ENCODE measurements around the gene LANCL2.
"Not testable (repeated sequence)": the region's sequence is repeated elsewhere in the genome, so short reads cannot be mapped to it uniquely, and the experiment has no call there.

Gene LANCL2, protein sequence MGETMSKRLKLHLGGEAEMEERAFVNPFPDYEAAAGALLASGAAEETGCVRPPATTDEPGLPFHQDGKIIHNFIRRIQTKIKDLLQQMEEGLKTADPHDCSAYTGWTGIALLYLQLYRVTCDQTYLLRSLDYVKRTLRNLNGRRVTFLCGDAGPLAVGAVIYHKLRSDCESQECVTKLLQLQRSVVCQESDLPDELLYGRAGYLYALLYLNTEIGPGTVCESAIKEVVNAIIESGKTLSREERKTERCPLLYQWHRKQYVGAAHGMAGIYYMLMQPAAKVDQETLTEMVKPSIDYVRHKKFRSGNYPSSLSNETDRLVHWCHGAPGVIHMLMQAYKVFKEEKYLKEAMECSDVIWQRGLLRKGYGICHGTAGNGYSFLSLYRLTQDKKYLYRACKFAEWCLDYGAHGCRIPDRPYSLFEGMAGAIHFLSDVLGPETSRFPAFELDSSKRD
- total RNA-seq: 12.8 to 13.6 reads per million in 2 donors

DNA sequence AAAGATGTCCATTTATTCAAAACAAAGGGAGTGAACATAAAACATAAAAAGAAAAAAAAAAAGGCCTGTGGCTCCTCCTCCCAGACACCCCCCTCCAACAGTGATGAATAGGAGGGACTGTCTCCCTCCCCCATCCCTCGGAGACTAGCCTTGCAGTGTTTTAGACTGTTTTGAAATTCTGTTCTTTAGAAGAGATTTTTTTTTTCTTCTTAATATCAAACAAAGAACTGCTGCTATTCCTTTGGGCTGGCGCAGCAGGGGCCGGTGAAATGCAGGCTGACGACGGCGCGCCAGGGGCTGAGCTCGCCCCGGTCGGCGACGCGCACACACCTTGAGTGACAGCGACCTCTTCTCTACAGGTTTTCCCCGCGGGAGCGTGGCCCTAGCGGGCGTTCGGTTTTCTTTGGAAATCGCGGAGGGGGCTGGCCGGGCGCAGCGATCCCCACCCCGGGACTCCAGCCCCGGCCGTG, at the start of gene LANCL2:
LANCL2 (plus strand) TSS at position 133 of the 470 bp plus-strand sequence. CDS start 689 bp downstream, outside the sequence.
- no peak for DNase-seq

DNA sequence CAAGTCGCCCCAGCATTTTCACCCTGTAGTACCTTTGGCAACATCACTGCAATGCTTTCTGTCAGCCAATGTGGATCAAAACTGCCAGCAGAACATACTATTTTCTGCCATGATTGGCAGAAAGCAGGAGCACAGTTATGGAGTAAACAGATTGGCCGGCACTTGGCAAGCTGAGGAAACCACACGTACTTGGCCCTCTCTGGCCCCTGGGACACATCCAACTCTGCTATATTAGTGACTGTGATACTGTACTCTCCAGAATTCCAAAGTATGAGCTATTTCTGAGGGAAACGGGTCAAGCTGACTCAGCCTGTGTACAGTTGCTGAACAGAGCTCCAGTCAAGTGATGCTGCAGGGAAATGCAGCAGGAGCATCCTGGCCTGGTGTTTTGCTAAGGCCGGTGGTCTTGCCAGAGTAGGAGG, 39.8 kb upstream of the LANCL2 start:
- no peak for DNase-seq

DNA sequence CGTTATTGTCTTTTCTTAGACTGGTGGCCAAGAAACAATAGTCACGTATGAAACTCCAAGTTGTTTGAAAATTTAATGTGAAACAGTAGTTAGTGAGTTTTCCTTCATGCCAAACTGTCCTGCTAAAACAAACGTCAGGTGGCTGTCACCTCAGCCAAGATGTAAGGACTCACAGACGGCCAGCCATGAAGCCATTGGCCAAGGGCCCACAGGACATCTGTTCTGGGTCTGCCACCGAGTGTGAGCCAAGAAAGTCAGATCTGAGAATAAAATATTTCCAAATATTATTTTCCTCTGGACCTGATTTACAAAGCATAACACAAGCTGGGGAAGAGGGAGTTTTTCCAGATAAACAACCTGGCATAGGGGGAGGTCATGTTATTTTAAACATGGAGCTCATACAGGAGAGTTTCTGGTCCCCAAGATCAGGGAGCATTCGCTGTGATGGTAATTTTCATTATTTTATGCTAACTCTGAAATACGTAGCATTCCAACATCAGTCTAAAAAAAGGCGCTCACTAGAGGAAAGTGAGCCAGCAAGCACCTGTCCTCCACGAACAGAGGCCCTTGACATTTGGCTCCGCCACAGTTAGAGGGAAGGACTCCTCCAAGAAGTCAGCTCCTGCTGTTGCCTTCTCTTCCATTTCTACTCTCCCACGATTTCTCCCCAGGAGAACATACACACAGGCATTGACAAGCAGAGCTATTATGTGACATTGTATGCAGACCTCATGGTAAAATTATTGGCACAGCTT, 38.9 kb upstream of the LANCL2 start:
- DNase-seq: no peak

DNA sequence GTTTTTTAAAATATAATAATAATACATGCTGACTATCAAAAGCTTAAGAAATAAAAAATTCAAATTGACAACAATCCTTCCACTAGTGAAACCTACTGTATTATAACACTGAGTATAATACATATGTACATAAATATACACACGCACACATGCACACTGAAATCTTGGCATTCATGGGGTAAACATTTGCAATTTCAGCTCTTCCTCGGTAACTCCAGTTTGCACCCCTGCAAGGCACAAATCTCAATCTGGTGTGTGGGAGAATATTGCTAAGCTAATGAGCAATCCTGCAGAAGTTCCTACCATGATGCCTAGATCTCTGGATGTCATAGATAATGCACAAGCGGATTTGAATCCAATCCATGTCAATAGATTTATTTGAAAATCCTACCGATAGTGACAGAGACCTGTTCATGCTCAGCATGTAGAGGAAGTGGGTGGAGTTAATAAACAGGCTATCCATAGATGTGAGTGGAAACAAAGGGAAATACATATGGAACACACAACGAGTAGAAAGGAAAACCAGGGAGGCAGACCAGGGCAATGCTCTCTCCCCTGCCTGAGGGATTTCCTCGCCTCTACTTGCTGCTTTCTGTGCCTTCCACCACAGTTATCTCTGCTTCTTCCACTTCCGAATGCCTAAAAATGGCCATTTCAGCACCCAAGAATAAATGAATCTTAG, 38.1 kb upstream of the LANCL2 start:
- no peak for DNase-seq

DNA sequence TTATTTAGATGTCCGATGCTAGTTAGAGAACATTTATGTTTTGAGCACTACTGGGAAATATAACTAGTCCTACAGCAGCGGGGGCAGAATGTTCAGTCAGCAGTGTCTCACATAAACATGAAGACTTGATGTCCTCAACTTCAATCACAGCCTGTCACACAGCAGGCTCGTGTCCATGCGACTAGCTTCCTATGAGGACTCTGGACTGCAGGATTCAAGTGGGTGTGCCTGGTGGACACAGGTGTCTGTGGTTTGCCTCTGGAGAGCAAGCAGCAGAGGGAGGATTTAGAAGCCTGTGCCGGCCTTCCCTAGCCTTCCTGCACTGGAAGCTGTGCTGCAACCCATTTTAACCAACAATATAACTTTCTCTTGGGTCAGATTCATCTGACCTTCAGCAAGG, 30.0 kb upstream of the LANCL2 start:
- no peak for DNase-seq

DNA sequence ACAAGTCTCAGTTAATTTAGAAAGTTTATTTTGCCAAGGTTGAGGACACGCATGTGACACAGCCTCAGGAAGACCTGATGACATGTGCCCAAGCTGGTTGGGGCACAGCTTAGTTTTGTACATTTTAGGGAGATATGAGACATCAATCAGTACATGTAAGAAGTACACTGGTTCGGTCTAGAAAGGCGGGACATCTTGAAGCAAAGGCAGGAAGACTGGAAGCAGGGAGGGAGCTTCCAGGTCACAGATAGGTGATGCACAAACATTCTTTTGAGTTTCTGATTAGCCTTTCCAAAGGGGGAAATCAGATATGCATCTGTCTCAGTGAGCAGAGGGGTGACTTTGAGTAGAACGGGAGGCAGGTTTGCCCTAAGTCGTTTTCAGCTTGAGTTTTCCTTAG, 29.4 kb upstream of the LANCL2 start:
- no peak for DNase-seq

DNA sequence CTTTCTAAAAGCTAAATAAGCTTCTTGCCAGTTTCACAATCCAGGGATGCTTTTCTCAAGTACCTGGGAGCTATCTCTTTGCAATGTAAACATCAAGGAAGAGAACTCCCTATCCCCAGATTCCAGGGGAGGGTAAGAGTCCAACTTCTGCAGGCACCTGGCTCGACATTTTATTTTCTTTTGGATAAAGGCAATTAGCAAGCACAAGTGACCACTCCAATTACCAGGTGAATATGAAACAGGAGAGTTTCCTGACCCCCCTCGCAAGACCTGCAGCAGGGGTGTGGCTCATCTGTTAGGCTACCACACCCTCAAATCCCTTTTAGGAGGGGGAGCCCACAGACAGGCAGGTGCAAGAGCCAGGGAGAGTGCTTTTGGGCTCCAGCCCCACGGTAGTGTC, 28.6 kb upstream of the LANCL2 start:
- DNase-seq: no peak

DNA sequence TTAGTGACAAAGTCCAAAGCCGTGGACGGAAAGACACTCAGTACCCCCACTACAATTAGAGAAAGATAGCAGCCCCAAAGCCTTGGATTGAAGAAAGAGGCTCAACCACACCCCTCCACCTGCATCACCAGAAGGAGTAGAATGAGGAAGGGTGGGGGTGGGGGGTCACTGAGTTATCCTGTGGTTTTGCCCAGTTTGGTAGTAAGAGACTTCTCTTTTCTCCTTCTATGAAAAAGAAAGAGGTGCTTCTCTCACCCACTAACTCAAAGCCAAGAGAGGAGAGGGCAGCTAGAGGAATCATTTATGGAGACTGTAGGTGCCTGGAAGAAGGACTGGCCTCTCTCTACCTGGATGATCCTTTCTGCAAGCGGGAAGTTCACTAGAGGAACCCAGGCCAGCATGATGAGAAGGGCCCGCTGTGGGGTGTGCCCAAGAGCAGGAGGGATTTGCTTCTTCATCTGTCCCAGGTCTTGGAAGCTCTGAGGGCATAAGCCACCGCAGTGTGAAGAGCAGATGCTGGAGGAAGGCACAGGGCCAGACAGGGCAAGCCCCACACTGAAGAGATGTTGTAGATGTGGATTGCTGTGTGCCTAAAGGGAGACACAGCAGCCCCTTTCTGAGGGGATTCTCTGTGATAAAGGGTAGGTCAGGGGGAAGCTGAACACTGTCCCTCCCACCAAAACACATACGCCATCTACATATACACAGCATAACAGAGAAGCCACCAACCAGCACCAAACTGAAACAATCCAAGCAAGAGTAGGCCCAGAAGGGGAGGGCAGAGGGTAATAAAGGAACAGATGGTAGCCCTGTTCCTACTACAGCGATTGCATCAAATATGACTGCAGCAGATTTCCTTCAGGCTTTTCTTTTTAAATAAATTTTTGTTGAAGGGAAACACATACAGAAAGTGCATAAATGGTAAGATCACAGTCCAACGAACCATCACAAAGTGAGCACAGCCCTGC, 25.8 kb upstream of the LANCL2 start:
- DNase-seq: no peak

DNA sequence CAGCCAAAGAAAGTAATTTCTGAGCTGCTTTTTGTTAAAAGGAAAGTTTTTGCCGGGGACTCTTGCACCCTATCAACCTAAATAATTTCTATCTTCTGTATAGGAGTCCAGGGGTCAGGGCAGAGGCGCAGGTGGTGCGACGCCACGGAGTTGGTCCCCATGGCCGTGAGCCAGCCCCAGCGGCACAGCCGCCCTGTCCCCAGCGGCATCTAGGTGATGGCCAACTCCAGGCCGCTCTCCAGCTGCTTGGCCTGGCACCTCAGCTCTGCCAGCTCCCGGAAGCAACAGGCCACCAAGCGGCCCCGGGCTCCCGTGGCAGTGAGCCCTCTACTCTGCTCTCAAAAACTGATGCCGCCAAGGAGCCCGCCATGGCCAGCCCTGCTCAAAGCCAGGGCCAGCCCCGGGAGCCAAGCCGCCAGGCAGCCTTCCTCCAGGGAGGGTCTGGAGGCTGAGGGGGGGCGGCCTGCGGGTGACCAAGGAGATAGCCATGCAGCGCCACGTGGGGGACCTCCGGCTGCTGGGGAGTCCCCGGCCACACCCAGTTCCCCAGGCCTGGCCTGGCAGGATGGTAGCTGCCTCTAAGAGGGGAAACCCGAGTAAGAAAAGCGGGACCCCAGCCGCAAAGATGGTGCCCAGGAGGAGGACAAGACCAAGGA, 22.8 kb upstream of the LANCL2 start:
- no peak for DNase-seq

DNA sequence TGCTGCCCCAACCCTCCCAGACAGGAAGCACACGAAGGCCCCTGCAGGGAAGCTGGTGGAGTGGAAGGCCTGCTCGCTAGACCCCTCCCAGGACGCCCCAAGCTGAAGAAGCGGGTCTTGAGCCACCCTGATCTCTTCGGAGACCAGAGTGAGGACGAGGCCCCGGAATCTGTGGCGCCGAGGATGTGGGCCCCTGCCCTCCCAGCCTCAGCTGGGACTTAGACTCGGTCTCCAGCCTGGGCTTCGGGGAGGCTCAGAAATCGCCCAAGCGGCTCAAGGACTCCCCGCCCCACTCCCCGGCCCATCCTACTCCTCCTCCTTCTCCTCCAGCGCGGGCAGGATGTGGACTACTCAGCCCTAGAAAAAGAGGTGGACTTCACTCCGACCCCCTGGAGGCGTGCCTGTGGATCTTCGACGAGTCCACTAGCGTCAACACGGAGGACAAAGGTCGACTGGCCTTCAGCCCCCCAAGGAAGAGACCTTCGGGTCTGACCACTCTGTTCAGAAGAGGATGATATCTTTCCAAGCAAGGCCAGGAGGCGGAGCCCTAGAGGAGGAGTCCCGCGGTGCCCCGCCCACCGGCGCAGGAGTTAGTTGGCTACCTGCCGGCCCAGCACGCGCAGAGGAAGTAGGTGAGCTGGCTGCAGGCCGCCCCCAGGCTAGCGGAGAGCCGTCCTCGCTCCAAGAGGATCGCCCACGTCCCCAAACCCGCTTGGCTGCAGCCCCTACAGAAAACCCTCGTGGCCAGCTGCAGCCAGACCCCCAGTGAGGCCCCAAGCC, 21.9 kb upstream of the LANCL2 start:
- no peak for DNase-seq

DNA sequence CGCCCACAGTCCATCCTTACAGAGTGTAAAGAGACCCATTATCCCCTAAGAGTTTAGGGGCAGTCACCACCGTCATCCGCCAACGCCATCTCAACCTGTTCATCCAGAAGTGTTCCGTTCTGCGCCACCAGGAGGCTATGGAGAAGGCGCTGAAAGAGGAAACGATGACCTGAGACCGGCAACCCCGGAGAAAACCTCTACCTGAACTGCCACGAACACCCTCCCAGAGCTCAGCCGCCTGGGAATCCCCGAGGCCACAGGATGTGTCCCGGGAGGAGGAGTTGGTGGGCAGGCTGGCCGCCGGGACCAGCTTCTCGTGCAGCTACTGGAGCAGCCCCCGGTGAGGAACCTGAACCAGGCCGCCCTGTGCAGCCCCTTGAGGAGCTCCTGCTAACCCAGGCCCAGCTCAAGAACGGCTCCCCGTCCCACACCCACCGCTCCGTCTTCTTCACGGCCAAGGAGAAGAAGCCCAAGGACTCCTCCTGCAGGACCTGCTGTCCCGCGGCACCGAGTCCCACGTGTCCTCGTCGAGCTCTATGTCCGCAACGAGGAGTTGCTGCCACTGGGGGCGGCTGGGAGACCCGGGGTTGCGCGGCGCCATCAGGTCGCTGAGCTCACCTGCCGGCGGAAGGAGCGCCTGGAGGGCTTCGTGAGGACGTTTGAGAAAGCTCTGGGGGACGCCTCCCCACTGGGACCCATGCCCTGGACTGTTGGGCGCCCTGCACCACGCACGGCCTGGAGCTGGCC, 21.1 kb upstream of the LANCL2 start:
- no peak for DNase-seq

DNA sequence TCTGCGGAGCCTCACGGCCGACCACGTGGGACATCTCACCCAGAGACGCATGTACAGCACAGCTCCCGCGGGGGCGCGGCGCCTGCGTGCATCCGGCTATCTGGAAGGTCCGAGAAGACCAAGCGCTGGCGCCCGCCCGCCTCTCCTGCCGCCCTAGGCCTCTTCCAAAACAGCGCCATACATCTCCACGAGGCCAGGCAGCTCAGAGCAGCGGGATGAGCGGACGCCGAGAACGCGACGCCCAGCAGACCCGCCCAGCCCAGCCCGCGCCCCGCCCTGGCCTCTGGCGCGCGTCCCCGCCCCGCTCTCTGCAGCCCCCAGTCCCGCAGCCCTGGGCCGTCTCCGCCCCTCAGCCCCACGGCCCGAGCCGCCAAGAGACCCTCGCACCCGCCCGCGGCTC, 20.3 kb upstream of the LANCL2 start:
- no peak for DNase-seq

DNA sequence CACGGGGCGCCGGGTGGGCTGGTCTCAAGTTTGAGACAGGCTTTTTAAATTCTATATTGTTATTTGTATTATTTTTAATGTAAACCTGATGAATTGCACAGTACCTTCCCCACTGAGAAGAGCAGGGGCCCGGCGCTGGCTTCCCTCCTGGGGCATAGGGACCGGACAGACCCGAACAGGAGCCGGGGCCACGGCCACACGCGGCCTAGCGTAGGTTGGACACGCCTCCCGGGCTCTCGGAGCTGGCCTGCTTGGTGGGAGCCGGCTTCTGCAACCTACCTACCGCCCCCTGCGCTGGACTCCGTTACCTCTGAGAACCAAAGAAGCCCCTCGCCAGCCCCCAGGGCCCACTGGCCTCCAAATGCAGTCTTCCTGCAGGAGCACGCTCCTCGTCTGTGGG, 19.8 kb upstream of the LANCL2 start:
- DNase-seq: no peak

DNA sequence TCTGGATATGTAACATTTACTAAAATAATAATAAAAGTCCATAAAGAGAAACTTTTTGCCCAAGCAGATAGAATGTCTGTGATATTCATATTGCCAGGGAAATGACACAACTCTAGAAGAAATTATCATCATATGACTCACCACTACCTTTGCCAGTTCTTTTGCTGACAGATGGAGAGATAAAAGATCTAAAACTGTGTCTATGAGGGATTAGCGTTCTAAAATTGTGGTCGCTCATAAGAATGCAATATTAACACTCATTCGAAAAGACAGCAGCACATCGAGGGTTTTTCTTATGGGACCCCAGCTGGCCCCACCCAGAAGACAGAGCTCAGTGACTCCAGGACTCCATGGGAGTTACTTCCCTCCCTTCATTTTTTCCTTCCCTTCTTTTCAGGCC, 16.6 kb upstream of the LANCL2 start:
- DNase-seq: no peak

DNA sequence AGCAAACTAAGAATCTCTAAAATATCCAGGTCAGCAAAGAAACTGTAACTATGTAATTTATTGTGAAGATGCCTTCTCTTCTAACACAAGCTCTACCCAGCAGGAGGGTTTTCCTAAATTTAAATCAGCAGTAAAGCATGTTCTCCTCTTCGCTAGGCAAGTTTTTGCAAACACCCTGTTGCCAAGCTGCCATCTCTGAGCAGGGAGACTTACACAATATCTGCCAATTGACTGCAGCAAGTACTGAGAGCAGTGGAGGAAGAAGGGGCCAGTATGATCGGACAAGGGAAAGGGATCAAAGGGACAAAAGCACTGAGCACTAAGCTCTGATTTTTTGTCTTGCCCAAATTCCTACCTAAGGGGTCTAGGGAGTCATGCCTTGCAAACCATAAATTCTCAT, 16.0 kb upstream of the LANCL2 start:
- no peak for DNase-seq

DNA sequence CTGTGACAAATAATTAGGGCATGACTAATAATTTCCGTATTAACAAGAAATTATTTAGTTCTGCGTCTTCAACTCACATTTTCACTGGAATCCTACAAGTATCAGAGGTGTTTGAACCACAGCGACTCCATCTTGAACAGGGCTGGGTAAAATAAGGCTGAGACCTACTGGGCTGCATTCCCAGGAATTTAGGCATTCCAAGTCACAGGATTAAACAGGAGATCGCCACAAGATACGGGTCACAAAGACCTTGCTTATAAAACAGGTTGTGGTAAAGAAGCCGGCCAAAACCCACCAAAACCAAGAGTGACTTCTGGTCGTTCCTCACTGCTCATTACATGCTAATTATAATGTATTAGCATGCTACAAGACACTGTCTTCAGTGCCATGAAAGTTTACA, 14.9 kb upstream of the LANCL2 start:
- no peak for DNase-seq

DNA sequence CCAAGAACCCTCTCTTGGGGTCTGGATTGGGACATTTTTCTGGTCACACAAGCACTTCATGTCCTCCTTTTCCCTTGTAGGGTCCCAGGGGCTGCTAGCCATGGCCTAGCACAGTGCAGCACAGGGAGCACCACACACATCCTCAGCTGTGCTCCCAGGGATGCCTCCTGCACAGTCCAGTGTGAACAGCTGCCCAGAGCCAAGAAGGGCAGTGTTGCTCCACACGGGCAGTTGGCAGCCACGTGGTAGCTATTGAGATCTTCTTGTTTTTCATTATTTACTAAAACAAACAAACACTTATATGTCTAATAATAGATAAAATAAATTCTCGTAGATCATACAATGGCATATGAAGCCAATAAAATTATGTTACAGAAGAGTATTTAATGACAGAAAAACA, 13.9 kb upstream of the LANCL2 start:
- DNase-seq: no peak

DNA sequence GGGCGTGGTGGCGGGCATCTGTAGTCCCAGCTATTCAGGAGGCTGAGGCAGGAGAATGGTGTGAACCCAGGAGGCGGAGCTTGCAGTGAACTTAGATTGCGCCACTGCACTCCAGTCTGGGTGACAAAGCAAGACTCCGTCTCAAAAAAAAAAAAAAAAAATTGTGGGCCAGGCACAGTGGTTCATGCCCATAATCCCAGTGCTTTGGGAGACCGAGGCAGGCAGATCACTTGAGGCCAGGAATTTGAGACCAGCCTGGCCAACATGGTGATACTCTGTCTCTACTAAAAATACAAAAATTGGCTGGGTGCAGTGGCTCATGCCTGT, 12.2 kb upstream of the LANCL2 start:
- DNase-seq: not testable (repeated sequence)

DNA sequence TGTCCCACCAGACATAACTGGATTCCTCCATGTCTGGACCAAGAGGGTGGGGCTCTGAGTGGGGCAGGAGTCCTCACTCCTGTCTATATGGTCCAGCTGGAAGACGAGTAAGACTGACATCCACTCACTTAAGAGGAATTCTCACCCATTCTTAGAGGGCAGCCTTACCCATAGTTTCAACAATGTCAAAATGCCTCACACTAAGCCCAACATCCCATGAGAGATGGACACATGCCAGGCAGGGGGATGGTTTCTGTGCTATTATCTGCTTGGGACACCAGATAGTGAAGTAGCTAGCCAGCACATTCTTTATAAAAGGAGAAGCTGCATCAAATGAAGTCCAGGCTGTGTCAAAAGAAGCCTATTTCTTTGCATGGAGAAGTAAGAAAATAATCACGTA, 4.7 kb upstream of the LANCL2 start:
- no peak for DNase-seq

DNA sequence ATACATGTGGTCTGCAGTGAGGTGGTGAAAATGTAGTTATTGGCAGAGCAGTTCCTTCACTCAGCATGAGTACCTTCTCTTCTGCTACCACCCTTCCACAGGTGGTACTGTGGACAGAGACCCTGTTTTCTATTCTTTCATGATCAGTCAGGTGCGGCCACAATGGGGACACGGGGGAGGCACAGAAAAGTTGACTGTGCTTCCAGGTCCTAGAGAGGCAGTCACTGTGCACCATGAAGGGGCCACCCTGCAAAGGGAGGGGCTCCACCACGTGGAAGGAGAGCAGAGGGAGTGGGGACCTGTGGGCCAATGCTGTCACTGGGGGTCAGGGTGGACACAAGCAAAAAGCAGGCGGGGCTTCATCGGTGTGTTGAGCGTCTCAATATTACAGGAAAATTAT, 3.6 kb upstream of the LANCL2 start:
- no peak for DNase-seq
